GM12801 (cell line): ENCODE data around the gene SCARB1.

Experiments
- CTCF ChIP-seq: IDR thresholded peaks from one replicate; pipeline ENCODE4 v1.5.1; 2011; ENCODE audit warnings: control low read depth; ENCODE audit not compliant: insufficient read length; ENCODE audit errors: extremely low read depth

SCARB1 gene

GRCh38 chr12:124744273-124744640 is 119.4 kb downstream of the SCARB1 start:
- no peak for TF ChIP-seq CTCF

DNA sequence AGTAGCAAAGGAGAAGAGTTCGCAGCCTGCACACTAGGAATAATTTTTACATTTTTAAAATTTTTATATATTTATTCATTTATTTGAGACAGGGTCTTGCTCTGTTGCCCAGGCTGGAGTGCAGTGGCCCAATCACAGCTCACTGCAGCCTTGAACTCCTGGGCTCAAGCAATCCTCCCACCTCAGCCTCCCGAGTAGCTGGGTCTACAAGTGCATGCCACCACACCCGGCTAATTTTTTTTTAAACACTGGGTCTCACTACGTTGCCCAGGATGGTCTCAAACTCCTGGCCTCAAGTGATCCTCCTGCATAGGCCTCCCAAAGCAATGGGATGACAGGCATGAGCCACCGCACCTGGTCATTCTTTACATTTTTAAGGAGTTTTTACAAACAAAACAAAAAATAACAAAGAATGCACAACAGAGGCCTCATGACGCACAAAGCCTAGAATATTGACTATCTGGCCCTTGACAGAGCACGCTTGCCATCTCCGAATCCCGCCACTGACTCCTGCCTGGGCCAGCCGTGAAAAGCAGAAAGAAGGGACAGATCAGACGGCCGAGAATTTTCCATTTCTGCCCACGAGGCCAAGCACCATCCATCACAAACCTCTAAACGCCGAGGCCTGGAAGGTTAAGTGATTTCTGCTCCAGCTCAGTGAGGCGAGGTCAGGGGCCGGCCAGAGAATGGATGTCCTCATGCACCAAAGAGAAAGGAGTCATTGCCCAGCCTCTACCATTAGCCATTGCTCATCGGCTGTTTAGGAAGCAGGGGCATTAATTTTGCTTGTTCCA is 120.0 kb downstream of the SCARB1 start:
- TF ChIP-seq CTCF: no peak

DNA sequence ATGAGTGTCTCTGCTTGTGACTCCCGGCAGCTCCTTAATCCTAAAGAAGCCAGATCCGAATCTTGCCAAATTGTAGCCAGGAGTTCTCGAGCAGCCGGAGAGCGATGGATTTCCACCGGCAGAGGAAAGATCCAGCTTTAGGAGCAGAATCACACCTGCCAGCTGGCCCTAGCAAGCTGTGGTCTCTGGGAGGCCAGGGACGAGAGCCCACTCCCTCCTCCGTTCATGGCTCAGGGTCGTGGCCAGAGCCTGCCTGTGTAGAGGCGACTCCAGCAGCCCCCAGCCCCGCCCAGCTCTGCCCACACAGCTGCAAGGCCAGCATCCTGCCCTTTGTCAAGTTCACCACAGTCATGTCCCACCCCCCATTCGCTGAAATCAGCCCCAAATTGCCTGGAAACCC is 121.0 kb downstream of the SCARB1 start:
- TF ChIP-seq CTCF: no peak

DNA sequence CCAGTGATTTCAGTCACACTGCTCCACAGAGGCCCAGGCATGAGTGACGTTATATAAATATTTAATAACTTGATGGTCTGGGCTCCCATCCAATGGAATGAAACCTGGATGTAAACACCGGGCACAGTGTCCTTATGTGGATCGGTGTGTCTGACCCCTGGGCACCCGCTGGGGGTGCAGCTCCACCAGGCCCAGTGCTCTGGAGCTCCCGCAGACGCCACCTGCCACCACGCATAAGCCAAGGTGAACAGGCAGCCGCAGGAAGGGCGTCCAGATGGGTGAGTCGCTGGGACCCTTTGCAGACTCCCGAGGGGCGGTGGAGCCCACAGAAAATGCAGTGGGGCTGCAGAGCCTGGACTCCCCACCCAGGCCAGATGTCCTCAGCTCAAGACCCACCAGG is 121.6 kb downstream of the SCARB1 start:
- no peak for TF ChIP-seq CTCF

DNA sequence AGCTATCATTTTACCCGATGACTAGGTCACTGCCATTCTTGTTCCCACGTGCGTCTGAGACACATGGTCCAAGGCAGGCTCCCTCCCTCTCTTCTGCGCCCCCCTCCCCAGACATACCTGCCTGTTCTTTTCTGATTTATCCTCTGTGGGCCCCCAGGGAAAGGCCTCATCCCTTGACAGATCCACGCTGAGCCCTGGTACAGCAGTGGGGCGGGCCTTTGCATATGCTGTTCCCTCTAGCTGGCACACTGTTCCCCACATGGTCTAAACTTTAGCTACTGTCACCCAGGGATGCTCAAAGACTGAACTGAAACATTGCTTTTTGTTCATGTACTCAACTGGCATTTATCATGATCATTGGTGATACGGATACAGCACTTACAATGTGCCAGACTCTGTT is 122.5 kb downstream of the SCARB1 start:
- TF ChIP-seq CTCF: no peak

DNA sequence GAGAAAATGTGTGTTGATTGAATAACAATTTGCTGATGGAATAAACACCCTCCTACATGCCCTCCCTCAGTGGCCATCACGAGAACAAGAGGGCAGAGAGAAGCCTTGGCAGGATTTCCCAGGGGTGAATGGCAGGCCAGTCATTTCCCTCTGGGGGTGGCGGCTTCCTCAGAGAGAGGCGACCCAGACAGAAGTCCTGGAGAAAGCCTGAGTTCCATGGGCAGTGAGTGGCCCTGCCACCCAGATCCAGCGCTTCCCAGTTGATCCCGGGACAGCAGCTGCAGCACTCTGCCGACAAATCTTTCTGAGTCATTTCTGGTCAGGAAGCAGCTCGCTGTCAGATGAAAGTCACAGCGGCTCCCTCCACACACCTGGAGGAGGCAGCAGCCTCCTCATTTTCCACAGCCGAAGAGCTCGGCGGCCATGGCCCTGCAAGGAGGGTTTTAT is 123.0 kb downstream of the SCARB1 start:
- TF ChIP-seq CTCF: no peak

DNA sequence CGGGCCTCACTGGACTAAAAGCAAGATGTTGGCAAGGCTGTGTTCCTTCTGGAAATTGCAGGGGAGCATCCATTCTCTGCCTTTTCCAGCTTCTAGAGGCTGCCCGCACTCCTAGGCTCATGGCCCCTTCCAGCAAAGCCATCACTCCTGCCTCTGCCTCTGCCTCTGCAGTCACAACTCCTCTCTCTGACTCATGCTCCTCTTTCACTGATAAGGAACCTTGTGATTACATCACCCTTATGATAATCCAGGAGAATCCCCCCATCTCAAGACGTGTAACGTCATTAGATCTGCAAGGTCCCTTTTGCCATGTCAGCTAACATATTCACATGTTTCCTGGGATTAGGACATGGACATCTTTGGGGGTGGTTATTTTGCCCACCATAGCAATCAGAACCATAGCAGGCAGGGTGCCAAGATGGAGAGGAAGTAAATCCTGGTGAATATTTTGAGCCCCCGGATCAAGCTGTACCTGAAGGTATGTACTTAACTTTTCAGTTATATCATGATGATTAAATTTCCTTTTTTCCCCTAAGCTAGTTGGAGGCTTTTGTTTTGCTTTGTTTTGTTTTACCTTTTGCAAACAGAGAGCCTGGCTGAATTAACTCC is 123.6 kb downstream of the SCARB1 start:
- TF ChIP-seq CTCF: no peak
